Lung (tissue), 12 donors: ENCODE results near the gene ZNF780B. TPM values are rescaled to one million over a fixed set of nuclear protein-coding genes. Genes with fewer than 3 reads are reported as not detected.

ENCODE experiments used
- ATAC-seq: fragments of 200-7000 bp; cut with Tn5 transposase; one replicate; pipeline ENCODE4 v1.9.1; 2020; ENCODE audit warnings: moderate number of reproducible peaks; ENCODE audit not compliant: insufficient read depth, low FRiP score
- DNase-seq, 3 donors: peaks; one replicate each; pipeline ENCODE4 v3.0.0-alpha.2; 2013 to 2017
- H3K27ac ChIP-seq, 2 donors: one replicate each; pipeline ENCODE4 v1.5.1; 2013; ENCODE audit warnings: mild to moderate bottlenecking in 2 of 2, moderate library complexity in 2 of 2, control low read depth in 1 of 2, inconsistent platforms in 1 of 2, low read depth in 1 of 2, low read length in 1 of 2
- H3K27me3 ChIP-seq, 3 donors: one replicate each; pipeline ENCODE4 v1.5.1; 2013; ENCODE audit warnings: low read length in 2 of 3; ENCODE audit not compliant: control insufficient read depth in 3 of 3, insufficient read depth in 3 of 3
- H3K36me3 ChIP-seq, 4 donors: one replicate each; pipeline ENCODE4 v1.5.1; 2013; ENCODE audit warnings: low read length in 4 of 4, mild to moderate bottlenecking in 1 of 4, moderate library complexity in 1 of 4; ENCODE audit not compliant: control insufficient read depth in 4 of 4, insufficient read depth in 4 of 4
- H3K4me1 ChIP-seq, 5 donors: one replicate each; pipeline ENCODE4 v1.5.1; 2013; ENCODE audit warnings: low read length in 5 of 5, mild to moderate bottlenecking in 2 of 5, moderate library complexity in 1 of 5; ENCODE audit not compliant: control insufficient read depth in 5 of 5, insufficient read depth in 5 of 5
- H3K4me3 ChIP-seq: one replicate; pipeline ENCODE4 v1.5.1; 2013; ENCODE audit warnings: mild to moderate bottlenecking, control low read depth, moderate library complexity
- H3K9ac ChIP-seq, 2 donors: one replicate each; pipeline ENCODE4 v1.5.1; 2013; ENCODE audit warnings: low read length in 2 of 2, control low read depth in 1 of 2; ENCODE audit not compliant: insufficient read depth in 1 of 2
- H3K9me3 ChIP-seq, 4 donors: one replicate each; pipeline ENCODE4 v1.5.1; 2013; ENCODE audit warnings: low read length in 3 of 4, mild to moderate bottlenecking in 1 of 4, moderate library complexity in 1 of 4; ENCODE audit not compliant: control insufficient read depth in 4 of 4, insufficient read depth in 3 of 4
- CTCF ChIP-seq: IDR thresholded peaks from 2 replicates; pipeline ENCODE4 v1.5.1; 2012; ENCODE audit warnings: mild to moderate bottlenecking; ENCODE audit errors: control extremely low read depth, extremely low read depth
- WGBS, 2 donors: extraction: QIAGEN DNeasy Blood & Tissue Kit; methylation state at CpG; one replicate each; pipeline ENCODE4 v1.1.7; 2013; 5-methylcytosine and 5-hydroxymethylcytosine counted together
- polyA plus RNA-seq, 2 donors: library from polyadenylated mRNA; stranded (reverse); fragments of 200-250 nt; gene quantifications; one replicate each; pipeline ENCODE4 v1.2.1, GENCODE V29; 2013
- total RNA-seq, 2 donors: library from RNA; depleted of rRNA in 1 of 2; stranded (reverse); fragments of >200 nt in 1 of 2; gene quantifications; one replicate each; pipeline ENCODE4 v1.2.1, GENCODE V29; 2014 to 2021
- donor health status: control.
- donor health status: control.
- donor health status: Bipolar disorder and iron deficiency.
- donor health status: healthy.
- donor health status: DM: yes; HTN: yes; CAD: no.

ZNF780B gene
- total and polyA plus RNA-seq, 4 donors: 4.7 to 39.8 (median 16.3) TPM

GRCh38 chr19:39987167-39987566, 68.9 kb downstream of the ZNF780B start:
- H3K9ac ChIP-seq: no peak overlapping the region
- H3K36me3 ChIP-seq: peaks cover 0 to 3% (median 0%) of the 10 kb centered on the region in 4 donors
- DNase-seq (no peak), ATAC-seq (no peak)
- H3K4me1 ChIP-seq: peaks cover 0 to 2% (median 0%) of the 10 kb centered on the region in 5 donors
- H3K27me3 ChIP-seq: no peaks in the 10 kb centered on the region
- TF ChIP-seq CTCF: no peak
- no peak overlapping the region for H3K27ac ChIP-seq
- no peak overlapping the region for H3K4me3 ChIP-seq
- peaks cover 2 to 11% (median 5%) of the 10 kb centered on the region in 4 donors for H3K9me3 ChIP-seq

GRCh38 chr19:39986643-39987042, 69.4 kb downstream of the ZNF780B start:
- Histone ChIP-seq H3K36me3 (peaks cover 0 to 5% (median 1%) of the 10 kb centered on the region in 4 donors), H3K27ac (no peak overlapping the region), H3K9ac (no peak overlapping the region), H3K27me3 (no peaks in the 10 kb centered on the region), H3K4me3 (no peak overlapping the region), H3K9me3 (peaks cover 2 to 11% (median 5%) of the 10 kb centered on the region in 4 donors), H3K4me1 (peaks cover 0 to 2% (median 0%) of the 10 kb centered on the region in 5 donors)
- ATAC-seq (no peak), DNase-seq (no peak)
- no peak for TF ChIP-seq CTCF

- Histone ChIP-seq H3K4me3 (no peak overlapping the region), H3K4me1 (peaks cover 0 to 2% (median 0%) of the 10 kb centered on the region in 5 donors), H3K27me3 (no peaks in the 10 kb centered on the region), H3K9me3 (peaks cover 2 to 11% (median 5%) of the 10 kb centered on the region in 4 donors), H3K36me3 (peaks cover 7 to 25% (median 16%) of the 10 kb centered on the region in 4 donors), H3K9ac (no peak overlapping the region), H3K27ac (no peak overlapping the region)
- 87 to 96% methylated on average over 5 of the region's 5 CpGs for WGBS, 2 donors
- DNase-seq (no peak), ATAC-seq (no peak)
- TF ChIP-seq CTCF: no peak
Measured at GRCh38 chr19:39983695-39984300, 72.2 kb downstream of the ZNF780B start.

- WGBS, 2 donors: 90 to 98% methylated on average over 1 of the region's 1 CpG
- no peak for DNase-seq
- no peak for TF ChIP-seq CTCF
- Histone ChIP-seq H3K4me1 (peaks cover 0 to 2% (median 0%) of the 10 kb centered on the region in 5 donors), H3K36me3 (peaks cover 12 to 33% (median 23%) of the 10 kb centered on the region in 4 donors), H3K4me3 (no peak overlapping the region), H3K27ac (no peak overlapping the region), H3K27me3 (no peaks in the 10 kb centered on the region), H3K9ac (no peak overlapping the region), H3K9me3 (peaks cover 2 to 11% (median 5%) of the 10 kb centered on the region in 4 donors)
- ATAC-seq: no peak
Measured at GRCh38 chr19:39982883-39983282, 73.1 kb downstream of the ZNF780B start.
